ENCODE data around the gene CNTNAP5. TPM values are rescaled to one million over a fixed set of nuclear protein-coding genes. Genes with fewer than 3 reads are reported as not detected.

The CNTNAP5 gene
- total RNA-seq, 3 donors from 2014 or later (not counting 1 experiment from before 2014, with no cell fraction given) = not detected

- intact Hi-C loops (cut with micrococcal nuclease) = no loop called here
- H3K4me1 ChIP-seq (ENCODE audit: control insufficient read depth, insufficient read depth, low read length) = no peaks in the 10 kb centered on the region
- Mint-ChIP-seq H3K4me1 (no peaks in the 10 kb centered on the region), H3K27me3 (ENCODE audit: low read depth in 2 of 2) (no peaks in the 10 kb centered on the region), H3K9me3 (peaks cover 9 to 12% of the 10 kb centered on the region in 2 donors), H3K4me3 (no peak overlapping the region), H3K36me3 (no peaks in the 10 kb centered on the region), H3K27ac (no peak overlapping the region)
- H3K36me3 ChIP-seq (ENCODE audit: control insufficient read depth, insufficient read depth, low read length) = no peaks in the 10 kb centered on the region
- 90% methylated on average over 1 of the region's 1 CpG for WGBS (ENCODE audit: insufficient coverage)
- ATAC-seq (no peak), DNase-seq (no peak)
- no peak for TF ChIP-seq CTCF (IDR thresholded peaks at IDR 0.05)
- no peaks in the 10 kb centered on the region for H3K9me3 ChIP-seq (ENCODE audit: control insufficient read depth, insufficient read depth, low read length)
- no peak overlapping the region for H3K4me3 ChIP-seq (ENCODE audit: low read length)
- H3K27me3 ChIP-seq (ENCODE audit: control insufficient read depth, insufficient read depth, low read length) = no peaks in the 10 kb centered on the region
- H3K27ac ChIP-seq (ENCODE audit: low read length) = no peak overlapping the region
Observed at GRCh38 chr2:124762388-124762787, 737.3 kb downstream of the CNTNAP5 start.

GRCh38 chr2:124763611-124764010, 738.5 kb downstream of the CNTNAP5 start:
- Histone ChIP-seq H3K9me3 (ENCODE audit: control insufficient read depth, insufficient read depth, low read length) (no peaks in the 10 kb centered on the region), H3K27me3 (ENCODE audit: control insufficient read depth, insufficient read depth, low read length) (no peaks in the 10 kb centered on the region), H3K36me3 (ENCODE audit: control insufficient read depth, insufficient read depth, low read length) (no peaks in the 10 kb centered on the region), H3K4me1 (ENCODE audit: control insufficient read depth, insufficient read depth, low read length) (no peaks in the 10 kb centered on the region), H3K4me3 (ENCODE audit: low read length) (no peak overlapping the region), H3K27ac (ENCODE audit: low read length) (no peak overlapping the region)
- ATAC-seq (no peak), DNase-seq (no peak)
- H3K4me1 Mint-ChIP-seq = no peaks in the 10 kb centered on the region
- intact Hi-C loops (cut with micrococcal nuclease) = no loop called here
- H3K9me3 Mint-ChIP-seq = peaks cover under 1 to 3% of the 10 kb centered on the region in 2 donors
- no peaks in the 10 kb centered on the region for H3K27me3 Mint-ChIP-seq (ENCODE audit: low read depth in 2 of 2)
- no peaks in the 10 kb centered on the region for H3K36me3 Mint-ChIP-seq
- no peak overlapping the region for H3K4me3 Mint-ChIP-seq
- H3K27ac Mint-ChIP-seq = no peak overlapping the region
- TF ChIP-seq CTCF (IDR thresholded peaks at IDR 0.05) = no peak
- 90% methylated on average over 9 of the region's 9 CpGs for WGBS (ENCODE audit: insufficient coverage)

GRCh38 chr2:124774781-124775180, 749.7 kb downstream of the CNTNAP5 start:
- no peaks in the 10 kb centered on the region for H3K4me1 Mint-ChIP-seq
- no peak overlapping the region for H3K27ac Mint-ChIP-seq

More at GRCh38 chr2:124774781-124775180, 749.7 kb downstream of the CNTNAP5 start:
- no peaks in the 10 kb centered on the region for H3K27me3 Mint-ChIP-seq (ENCODE audit: low read depth in 2 of 2)
- no peaks in the 10 kb centered on the region for H3K36me3 ChIP-seq (ENCODE audit: control insufficient read depth, insufficient read depth, low read length)
- H3K4me3 Mint-ChIP-seq = no peak overlapping the region
- no peaks in the 10 kb centered on the region for H3K36me3 Mint-ChIP-seq
- DNase-seq = no peak
- no peak for ATAC-seq
- intact Hi-C loops (cut with micrococcal nuclease) = no loop called here
- no peak for TF ChIP-seq CTCF (IDR thresholded peaks at IDR 0.05)
- peaks cover 2% of the 10 kb centered on the region for H3K9me3 ChIP-seq (ENCODE audit: control insufficient read depth, insufficient read depth, low read length)
- WGBS (ENCODE audit: insufficient coverage) = 89% methylated on average over 5 of the region's 5 CpGs
- no peak overlapping the region for H3K27ac ChIP-seq (ENCODE audit: low read length)
- H3K9me3 Mint-ChIP-seq = peaks cover 15 to 17% of the 10 kb centered on the region in 2 donors
- no peaks in the 10 kb centered on the region for H3K4me1 ChIP-seq (ENCODE audit: control insufficient read depth, insufficient read depth, low read length)
- H3K27me3 ChIP-seq (ENCODE audit: control insufficient read depth, insufficient read depth, low read length) = no peaks in the 10 kb centered on the region
- no peak overlapping the region for H3K4me3 ChIP-seq (ENCODE audit: low read length)

Measured in natural killer cell (primary cell).